Posterior cingulate gyrus (tissue), 11 donors: ENCODE results near the gene COL5A1.

Source experiments
- DNase-seq, 10 donors: peaks; one replicate each; pipeline versions ENCODE4 v3.0.0 to v3.0.0-alpha.2; 2020 to 2021; ENCODE audit warnings: mixed read lengths in 3 of 10
- intact Hi-C: fragments of 100-400 bp; cut with DNase I; formaldehyde crosslinking; loops from one replicate; pipeline ENCODE4 v1.15.1; 2023

COL5A1 gene

DNA sequence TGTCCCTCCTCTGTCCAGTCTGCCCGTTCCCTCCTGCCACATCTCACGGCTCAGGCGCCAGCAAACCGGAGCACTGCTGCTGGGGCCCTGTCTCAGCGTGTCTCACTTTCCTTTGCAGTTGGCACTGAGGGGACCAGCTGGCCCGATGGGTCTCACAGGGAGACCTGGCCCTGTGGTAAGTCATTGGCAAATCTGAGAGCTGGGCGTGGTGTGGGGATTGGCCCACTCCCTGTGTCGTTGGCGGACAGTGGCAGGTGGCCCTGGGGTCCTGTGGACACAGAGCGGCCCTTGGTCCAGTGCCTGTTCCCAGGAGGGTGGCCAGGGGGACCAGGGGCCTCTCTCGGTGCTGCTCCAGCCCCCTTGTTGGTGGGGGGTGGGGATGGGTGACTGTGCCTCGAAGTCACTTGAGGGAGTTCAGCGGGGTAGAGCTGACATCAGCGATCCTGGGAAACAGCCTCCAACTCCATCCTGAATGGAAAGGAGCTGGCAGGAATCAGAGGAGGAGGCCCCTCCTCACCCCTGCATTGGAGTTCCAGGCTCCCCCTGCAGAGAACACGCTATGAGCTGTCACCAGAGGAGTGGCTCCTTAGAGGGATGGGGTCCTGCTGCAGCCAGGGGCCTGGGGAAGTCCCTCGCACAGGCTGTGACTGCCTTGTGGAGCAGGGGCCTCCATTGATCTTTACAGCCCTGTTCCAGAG, 111.0 kb downstream of the COL5A1 start:
- no peak for DNase-seq
- intact Hi-C loops = no loop called here

DNA sequence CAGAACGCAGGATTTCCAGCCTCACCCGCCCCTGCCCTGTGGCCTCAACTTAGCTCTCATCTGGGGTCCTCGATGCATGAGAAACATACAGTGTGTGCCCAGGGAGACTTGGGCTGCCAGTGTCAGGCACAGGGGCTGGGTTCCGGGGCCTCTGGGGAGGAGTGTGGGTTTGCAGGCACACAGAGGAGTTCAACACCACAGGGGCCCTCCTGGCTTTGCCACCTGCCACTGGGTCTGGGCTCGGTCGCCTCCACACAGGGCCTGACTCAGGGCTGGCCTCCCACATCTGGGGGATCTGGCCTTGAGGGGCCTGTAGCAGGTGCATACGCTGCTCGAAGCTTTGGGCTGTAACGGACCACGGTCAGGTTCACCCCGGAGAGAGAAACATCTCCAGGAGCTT, 111.6 kb downstream of the COL5A1 start:
- no peak for DNase-seq

DNA sequence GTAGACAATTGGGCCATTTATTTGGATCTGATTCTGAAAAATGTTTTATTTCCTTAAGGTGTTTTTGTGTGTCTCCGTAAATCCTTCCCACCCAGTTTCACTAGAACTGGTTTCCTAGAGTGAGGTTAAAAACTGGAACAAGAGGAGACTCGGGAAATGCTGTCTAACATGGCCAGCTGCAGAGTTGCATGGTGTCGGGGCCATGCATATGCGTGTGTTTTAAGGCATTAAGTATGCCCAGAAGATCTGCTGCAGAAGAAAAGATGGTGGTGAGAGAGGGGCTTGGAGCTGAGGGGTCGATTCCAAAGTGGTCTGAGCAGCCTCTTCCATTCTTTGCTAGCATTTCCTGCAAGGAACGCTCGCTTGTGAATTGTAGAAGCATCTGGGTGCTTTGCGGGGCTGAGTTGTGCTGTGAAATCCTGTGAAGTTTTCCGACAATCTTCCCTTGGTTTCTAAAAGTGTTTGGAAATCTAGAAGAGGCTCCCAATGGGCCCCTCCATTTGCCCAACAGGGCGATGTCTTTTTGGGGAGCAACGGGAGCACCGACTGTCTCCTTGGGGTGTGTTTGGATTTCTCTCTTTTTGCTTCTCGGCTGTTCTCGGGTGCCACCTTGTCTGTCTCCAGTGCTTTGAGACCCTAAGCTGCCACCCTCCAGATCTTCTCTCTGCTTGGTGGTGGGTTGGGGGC, 113.8 kb downstream of the COL5A1 start:
- intact Hi-C loops = no loop called here
- no peak for DNase-seq

More for the DNA sequence above, 111.6 kb downstream of the COL5A1 start:
- intact Hi-C loops = no loop called here

DNA sequence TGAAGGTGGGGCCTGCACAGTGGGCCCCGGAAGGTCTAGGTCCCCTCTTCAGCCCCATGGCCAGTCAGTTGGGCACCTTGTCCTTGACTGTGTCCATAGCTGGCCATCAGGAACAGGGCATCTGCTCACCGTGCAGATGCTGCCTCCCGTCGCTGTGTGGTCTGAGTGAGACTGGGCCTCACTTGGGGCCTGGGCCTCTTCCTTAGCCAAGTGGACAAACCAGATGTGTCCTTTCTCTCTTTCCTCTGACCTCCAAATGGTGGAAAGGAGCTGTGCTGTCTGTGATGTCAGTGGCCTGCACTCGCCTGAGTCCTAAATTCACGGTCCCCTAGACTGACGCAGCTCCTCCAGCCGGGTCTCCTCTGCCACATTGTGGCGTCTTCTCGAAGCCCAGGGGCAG, 114.5 kb downstream of the COL5A1 start:
- DNase-seq = no peak
- intact Hi-C loops = no loop called here

DNA sequence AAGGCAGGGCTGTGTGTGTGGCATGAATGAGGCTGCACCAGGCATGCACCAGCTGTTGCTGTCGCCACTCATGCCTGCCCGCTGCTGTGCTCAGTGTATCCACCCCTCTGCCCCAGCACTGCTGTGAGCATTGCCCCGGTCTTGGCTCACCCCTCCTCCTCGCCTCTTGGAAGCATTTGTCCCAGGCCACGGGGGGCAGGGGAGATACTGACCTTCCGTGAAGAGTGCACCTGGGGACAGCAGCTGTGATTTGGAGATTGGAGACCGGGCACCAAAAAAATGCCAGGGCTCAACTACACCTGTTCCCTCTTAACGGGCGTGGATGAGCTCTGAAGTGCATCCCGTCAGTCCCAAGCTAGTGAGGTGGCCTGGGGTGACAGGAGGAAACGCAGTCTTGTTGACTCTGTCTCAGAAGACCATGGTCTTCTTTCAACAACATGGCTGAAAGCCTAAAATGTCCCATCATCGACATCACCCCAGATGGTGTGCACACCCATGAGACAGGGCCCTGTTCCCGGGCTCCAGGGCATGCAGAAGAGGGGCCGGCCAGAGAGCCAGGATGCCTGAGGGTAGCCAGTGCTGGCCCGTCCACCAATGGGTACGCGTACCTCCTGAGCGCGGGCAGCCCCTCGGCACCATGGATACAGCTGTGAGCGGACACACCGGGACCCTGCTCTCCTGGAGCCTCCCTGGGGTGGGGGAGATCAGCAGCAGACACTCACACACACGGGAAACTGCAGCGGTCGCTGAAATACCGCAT, 115.8 kb downstream of the COL5A1 start:
- intact Hi-C loops = no loop called here
- DNase-seq = no peak

DNA sequence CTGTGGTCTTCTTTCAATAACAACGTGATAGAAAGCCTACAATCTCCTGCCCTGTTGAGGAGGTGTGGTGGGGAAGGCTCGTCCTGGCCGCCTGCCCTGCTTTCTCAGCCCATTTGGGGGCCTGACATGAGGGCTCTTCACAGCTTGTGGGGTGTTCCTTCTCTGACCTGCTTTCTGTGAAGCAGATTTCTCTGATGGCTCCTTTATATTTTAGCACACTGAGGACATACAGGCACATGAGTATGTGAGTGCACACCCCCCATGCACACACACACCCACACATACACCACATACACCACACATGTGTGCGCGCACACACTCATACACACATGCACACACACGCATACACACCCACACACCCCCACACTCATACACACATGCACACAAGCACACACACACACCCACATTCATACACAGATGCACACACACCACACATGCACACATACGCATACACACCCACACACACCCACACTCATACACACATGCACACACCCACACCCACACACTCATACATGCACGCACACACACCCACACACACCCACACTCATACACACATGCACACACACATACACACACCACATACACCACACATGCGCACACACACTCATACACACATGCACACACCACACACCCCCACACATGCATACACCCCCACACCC, 117.5 kb downstream of the COL5A1 start:
- DNase-seq = no peak
- intact Hi-C loops = no loop called here

DNA sequence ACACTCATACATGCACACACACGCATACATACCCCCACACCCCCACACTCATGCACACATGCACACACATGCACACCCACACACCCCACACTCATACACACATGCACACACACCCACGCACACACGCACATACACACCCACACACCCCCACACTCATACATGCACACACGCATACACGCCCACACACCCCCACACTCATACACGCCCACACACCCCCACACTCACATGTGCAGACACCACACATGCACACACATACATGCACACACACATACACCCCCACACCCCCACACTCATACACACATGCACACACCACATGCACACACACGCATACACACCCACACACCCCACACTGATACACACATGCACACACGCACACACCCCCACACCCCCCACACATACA, 118.3 kb downstream of the COL5A1 start:
- intact Hi-C loops = no loop called here
- DNase-seq = no peak

DNA sequence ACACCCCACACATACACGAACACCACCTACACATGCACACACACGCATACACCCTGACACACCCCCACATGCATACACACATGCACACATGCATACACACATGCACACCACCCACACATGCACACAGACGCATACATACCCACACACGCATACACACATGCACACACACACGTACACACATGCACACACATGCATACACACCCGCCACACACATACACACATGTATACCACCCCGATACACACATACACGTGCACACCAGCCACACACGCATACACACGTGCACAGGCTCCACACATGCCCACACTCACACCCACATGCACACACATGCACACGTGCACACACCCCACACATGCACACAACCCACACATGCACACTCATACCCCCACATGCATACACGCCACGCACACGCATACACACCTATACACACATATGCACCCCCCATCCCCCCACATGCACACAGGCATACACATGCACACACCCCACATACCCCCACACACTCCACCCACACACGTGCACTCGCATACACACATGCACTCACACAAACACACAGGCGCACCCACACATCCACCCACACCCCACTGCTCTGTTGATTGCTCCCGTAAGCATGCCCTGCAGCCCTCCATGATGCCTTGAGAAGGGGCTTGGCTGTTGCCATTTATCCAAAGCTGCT, 119.3 kb downstream of the COL5A1 start:
- no peak for DNase-seq

DNA sequence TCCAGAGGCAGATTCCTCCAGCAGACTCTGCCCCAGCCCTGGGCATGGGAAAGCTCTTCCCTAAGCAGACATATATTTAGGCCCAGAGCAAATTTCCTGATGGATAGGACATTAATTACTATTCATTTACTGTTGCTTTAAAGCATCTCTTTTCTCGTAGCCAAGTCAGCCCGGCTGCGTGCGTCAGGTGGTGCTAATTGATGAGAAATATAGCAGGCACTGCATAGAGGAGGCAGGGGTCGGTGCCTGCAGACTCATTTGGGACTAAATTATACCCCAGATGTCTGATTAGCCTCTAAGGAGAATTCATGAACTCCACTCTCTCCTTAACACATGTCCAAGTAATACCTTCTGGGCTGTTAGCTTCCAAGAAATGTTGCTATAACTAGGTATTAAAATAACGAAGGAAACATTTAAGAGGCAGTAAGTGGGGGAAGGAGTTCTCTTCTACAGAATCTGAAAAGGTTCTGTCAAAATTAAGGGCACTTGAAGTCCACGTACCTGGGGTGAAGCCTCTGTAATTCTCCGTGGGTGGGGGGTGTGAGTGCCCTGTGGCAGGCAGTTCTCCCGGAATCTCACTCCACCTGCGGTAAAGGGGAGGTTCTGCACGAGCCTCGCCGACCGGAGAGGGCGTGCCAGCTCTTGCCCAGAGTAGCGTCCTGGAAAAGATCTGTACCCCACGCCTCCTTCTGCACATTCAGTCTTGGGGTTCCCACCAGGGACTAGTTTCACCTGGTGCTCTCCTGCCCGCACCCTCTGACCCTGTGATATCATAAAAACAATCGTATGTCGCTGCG, 123.1 kb downstream of the COL5A1 start:
- DNase-seq = no peak
- intact Hi-C loops = no loop called here

More for the DNA sequence above, 119.3 kb downstream of the COL5A1 start:
- intact Hi-C loops = no loop called here

DNA sequence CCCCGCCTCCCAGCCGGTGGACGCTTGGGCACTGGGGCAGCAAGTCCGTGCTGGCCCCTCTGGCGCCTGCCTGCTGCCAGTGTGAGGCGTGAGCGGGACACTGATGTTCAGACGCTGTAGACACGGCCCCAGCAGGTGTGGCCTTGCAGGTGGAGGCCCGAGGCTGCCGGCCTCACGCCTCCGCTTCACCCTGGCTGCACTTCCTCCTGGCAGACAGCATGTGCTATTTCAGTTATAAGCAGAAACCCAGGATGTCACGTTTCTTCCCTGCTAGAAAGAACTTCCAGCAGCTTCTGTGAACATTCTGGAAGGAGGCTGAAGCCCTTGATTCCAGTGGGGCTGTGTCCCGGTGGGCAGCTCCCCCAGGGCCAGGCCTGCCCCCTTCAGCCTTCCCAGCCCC, 124.2 kb downstream of the COL5A1 start:
- no peak for DNase-seq
- intact Hi-C loops = no loop called here

DNA sequence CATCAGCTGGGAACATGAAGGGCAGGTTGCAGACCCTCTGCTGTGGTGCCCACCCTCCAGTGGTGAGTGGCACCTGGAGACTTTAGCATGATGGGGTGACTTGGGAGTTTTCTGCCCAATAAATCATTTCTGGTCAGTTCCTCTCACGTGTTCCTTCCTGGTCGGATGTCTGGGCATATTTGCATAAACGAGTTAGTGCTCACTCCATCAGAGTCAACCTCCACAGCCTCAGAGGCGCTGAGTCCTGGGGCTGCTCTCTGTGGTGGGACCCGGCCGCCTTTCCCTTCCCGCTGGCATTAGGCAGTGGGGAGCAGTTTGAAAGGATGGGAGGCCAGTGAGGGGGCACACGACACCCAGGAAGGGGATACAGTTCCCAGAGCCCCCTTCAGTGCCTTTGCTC, 125.0 kb downstream of the COL5A1 start:
- DNase-seq = no peak
- intact Hi-C loops = no loop called here

DNA sequence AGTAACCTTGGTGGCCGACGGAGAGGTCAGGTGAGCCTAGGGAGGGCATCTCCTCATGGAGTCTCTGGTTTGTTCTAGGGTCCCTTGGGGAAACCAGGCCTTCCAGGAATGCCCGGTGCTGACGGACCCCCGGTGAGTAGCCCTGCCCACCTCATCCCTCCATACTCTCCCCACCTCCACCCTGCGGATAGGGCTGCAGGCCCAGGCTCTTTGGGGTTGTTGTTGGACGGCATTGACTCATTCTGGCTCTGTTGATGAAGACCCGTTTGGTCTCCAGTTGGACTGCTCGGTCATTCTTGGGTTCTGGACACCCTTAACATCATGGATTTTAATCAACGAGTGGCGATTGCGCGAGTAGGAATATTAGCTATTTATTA, 126.7 kb downstream of the COL5A1 start:
- intact Hi-C loops = no loop called here
- DNase-seq = no peak

DNA sequence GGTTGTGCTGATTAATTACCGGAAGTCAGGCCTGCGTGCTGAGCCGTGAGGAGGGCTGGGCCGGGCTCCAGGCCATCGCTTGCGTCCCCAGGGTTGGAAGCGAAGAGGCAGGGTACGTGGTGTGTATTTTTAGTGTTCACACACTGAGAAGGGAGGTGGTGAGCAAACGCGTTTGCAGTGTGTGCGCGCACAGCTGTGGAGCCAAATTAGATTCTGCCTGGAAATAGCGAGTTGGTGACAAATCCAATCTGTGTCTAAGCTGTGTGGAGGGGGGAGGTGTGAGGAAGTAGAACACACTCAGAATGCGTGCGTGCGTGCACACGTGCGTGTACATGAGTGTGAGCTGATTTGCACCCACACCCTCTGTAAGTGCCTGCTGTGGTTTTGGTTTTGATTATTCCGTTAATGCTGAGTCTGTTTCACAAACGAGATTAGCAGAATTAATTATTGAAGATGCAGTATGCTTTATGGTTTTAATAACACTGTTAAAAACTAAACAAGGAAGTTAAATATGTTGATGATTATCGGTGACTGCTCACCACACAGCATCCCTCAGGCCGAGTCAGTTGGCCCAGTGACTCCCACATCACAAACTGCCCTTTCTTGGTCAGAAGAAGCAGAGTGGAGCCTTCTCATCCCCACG, 127.2 kb downstream of the COL5A1 start:
- peak in 9 of 10 donors; percentile 40 to 94 (median 63) for DNase-seq
- intact Hi-C loops = no loop called here

DNA sequence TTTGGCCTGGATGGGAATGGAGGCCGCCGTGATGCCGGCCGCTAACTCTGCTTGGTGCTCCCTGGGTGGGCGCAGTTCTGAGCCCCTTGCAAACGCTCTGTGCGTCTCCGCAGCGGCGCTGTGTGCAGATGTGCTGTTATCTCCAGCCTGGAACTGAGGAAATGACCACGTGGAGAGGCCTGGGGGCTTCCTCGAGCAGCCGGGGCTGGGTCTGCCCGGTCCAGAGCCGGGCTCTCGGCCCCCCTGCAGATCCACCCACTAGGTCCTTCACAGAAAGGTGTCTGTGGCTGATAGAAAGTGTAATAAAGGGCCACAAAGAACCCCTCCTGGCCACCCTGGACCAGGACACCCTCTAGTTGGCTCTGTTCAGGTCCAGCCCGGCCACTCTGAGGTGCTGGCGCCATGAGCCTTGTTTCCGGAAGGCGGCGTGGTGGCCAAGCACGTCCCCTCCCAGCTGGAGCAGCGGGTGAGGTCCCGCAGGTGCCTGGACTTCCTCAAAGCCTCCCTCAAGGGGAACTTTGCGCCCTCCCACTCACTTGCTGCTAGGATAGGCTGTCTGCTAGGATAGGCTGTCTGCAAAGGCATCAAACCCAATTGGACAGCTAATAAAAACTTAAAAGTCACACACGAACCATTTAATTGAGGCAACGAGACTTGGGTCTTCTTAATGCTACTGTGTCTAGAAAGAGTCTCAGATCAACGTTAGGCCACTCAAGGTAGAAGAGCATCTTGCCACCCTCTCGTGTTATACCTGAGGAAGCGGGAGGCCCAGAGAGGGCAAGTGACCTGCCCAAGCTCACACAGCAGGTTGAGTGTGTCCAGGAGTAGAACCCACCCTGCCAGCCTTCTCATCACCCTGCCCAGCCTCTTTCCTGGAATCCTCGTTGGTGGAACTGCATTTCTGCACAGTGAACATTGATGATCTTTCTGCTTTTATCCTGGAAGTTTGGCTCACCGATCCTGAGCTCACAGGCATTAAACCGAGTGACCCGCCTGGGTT, 129.7 kb downstream of the COL5A1 start:
- no peak for DNase-seq
- intact Hi-C loops = no loop called here

DNA sequence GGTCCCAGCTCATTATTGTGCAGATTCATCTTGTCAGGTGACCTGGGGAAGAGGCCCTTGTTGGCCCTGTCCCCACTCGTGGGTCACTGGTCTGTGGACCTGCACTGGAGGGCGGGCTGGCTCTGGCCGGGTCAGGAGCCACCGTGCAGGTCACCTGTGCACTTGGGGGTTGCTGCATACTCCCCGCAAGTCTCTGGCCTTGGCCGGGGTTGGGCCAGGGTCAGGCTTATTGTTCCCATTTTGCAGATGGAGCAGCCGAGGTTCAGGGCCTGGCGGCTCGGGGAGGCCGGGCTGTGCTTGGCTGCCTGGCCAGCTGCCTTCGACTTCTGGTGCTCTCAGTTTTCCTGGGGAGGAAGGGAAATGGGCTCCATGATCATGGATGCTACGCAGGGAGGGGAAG, 130.7 kb downstream of the COL5A1 start:
- intact Hi-C loops = no loop called here
- no peak for DNase-seq

DNA sequence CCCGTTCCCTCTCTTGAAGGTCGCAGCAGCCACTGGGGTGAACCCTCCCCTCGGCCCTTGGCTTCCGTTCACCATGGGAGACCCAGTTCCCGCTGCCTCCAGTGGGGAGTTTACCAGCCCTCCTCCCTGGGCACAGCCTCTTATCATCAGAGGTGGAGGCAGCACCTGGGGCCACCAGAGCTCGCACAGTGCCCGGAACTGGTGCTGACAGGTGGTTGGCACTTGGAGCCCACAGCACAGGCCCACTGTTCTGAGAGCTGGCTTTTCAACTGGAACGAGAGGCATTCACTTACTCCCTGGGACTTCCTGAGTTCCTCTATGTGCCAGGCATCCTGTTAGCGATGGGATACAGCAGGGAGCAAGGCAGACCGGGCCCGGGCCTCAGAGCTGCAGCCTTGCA, 132.2 kb downstream of the COL5A1 start:
- DNase-seq = no peak
- intact Hi-C loops = no loop called here

DNA sequence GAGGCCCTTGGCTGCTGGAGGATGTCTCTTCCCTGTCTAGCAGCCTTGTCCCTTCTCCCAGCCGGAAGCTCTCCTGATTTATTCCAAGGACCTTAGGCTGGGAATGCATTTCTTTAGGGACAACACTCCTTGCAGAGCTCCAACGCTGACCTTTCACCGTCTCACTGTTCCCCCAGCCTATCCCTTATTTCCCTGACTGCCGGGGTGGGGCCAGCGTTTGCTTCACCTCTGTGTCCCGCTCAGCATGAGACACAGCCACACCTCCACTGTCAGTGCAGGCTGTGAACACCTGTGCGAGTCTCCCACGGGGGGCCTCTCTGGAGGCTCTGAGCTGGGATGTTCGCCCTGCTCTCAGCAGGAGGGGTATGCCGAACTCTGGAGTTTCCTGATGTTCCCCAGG, 132.8 kb downstream of the COL5A1 start:
- no peak for DNase-seq
- intact Hi-C loops = no loop called here
